ENCODE data around the gene ATPAF2. TPM values are rescaled to one million over a fixed set of nuclear protein-coding genes. Genes with fewer than 3 reads are reported as not detected.

Gene ATPAF2
- total RNA-seq, 1 experiment from 2014 or later = 18.6 TPM

GRCh38 chr17:18025241-18025944, 13.6 kb downstream of the ATPAF2 start:
- no peaks in the 10 kb centered on the region for H3K27me3 Mint-ChIP-seq (ENCODE audit: insufficient read depth, unreplicated experiment)
- no peaks in the 10 kb centered on the region for H3K9me3 Mint-ChIP-seq (ENCODE audit: unreplicated experiment)

GRCh38 chr17:18021372-18021771, 17.6 kb downstream of the ATPAF2 start:
- intact Hi-C loops (cut with micrococcal nuclease) = no loop called here
- ChIA-PET POLR2A (interaction anchor here (0.5 kb wide), 1 partner anchor 19 kb away, joined by 3 read pairs; no protein-coding TSS in a partner anchor), CTCF (interaction anchor here (1.5 kb wide), 1 partner anchor 131 kb away, joined by 4 read pairs; no protein-coding TSS in a partner anchor)
- DNase-seq (ENCODE audit: unreplicated experiment) = no peak
- Mint-ChIP-seq H3K9me3 (ENCODE audit: unreplicated experiment) (no peaks in the 10 kb centered on the region), H3K27me3 (ENCODE audit: insufficient read depth, unreplicated experiment) (no peaks in the 10 kb centered on the region), H3K27ac (ENCODE audit: low read depth, unreplicated experiment) (no peak overlapping the region), H3K36me3 (ENCODE audit: insufficient read depth, unreplicated experiment) (peaks cover 5% of the 10 kb centered on the region), H3K4me1 (ENCODE audit: insufficient read depth, unreplicated experiment) (peaks cover 11% of the 10 kb centered on the region), H3K4me3 (ENCODE audit: unreplicated experiment) (no peak overlapping the region)
- no peak for TF ChIP-seq CTCF (IDR thresholded peaks at IDR 0.05; ENCODE audit: unreplicated experiment)
- BruUV-seq (replicated peaks) = no TSS peak

More at GRCh38 chr17:18025241-18025944, 13.6 kb downstream of the ATPAF2 start:
- peak; percentile 87 for DNase-seq (ENCODE audit: unreplicated experiment)
- BruUV-seq (replicated peaks) = no TSS peak
- POLR2A ChIA-PET = interaction anchor here (0.7 to 2.8 kb wide), 6 partner anchors 13 to 180 kb away, joined by 3 to 11 read pairs (median 6); partner anchors contain the start of genes ATPAF2, DRC3 and TOM1L2
- CTCF ChIA-PET = interaction anchor here (0.6 to 2.4 kb wide), 5 partner anchors 8 to 362 kb away, joined by 3 to 8 read pairs (median 4); partner anchors contain the start of gene DRC3
- H3K4me3 Mint-ChIP-seq (ENCODE audit: unreplicated experiment) = no peak overlapping the region
- intact Hi-C loops (cut with micrococcal nuclease) = loop anchor here (1.0 kb wide), 1 partner anchor 53 kb away; the partner anchor contains the start of genes DRC3 and TOM1L2
- H3K4me1 Mint-ChIP-seq (ENCODE audit: insufficient read depth, unreplicated experiment) = peaks cover 15% of the 10 kb centered on the region
- no peak overlapping the region for H3K27ac Mint-ChIP-seq (ENCODE audit: low read depth, unreplicated experiment)
- peaks cover 4% of the 10 kb centered on the region for H3K36me3 Mint-ChIP-seq (ENCODE audit: insufficient read depth, unreplicated experiment)
- TF ChIP-seq CTCF (IDR thresholded peaks at IDR 0.05; ENCODE audit: unreplicated experiment) = no peak

GRCh38 chr17:18020971-18021370, 18.0 kb downstream of the ATPAF2 start:
- POLR2A ChIA-PET = interaction anchor here (0.5 kb wide), 1 partner anchor 19 kb away, joined by 3 read pairs; no protein-coding TSS in a partner anchor

More at GRCh38 chr17:18020971-18021370, 18.0 kb downstream of the ATPAF2 start:
- TF ChIP-seq CTCF (IDR thresholded peaks at IDR 0.05; ENCODE audit: unreplicated experiment) = no peak
- no peaks in the 10 kb centered on the region for H3K9me3 Mint-ChIP-seq (ENCODE audit: unreplicated experiment)
- no peak overlapping the region for H3K27ac Mint-ChIP-seq (ENCODE audit: low read depth, unreplicated experiment)
- CTCF ChIA-PET = interaction anchor here (1.5 kb wide), 1 partner anchor 130 kb away, joined by 4 read pairs; no protein-coding TSS in a partner anchor
- H3K4me1 Mint-ChIP-seq (ENCODE audit: insufficient read depth, unreplicated experiment) = peaks cover 7% of the 10 kb centered on the region
- DNase-seq (ENCODE audit: unreplicated experiment) = no peak
- intact Hi-C loops (cut with micrococcal nuclease) = no loop called here
- peaks cover 9% of the 10 kb centered on the region for H3K36me3 Mint-ChIP-seq (ENCODE audit: insufficient read depth, unreplicated experiment)
- no TSS peak for BruUV-seq (replicated peaks)
- no peak overlapping the region for H3K4me3 Mint-ChIP-seq (ENCODE audit: unreplicated experiment)
- no peaks in the 10 kb centered on the region for H3K27me3 Mint-ChIP-seq (ENCODE audit: insufficient read depth, unreplicated experiment)
